Aorta (tissue), 5 donors: Measurements from ENCODE around the gene UCN. TPM values are rescaled to one million over a fixed set of nuclear protein-coding genes. Genes with fewer than 3 reads are reported as not detected.
"Not testable (repeated sequence)": the region's sequence is repeated elsewhere in the genome, so short reads cannot be mapped to it uniquely, and the experiment has no call there.

Experiments used
- ATAC-seq: fragments of 200-7000 bp; cut with Tn5 transposase; one replicate; pipeline ENCODE4 v1.9.1; 2022; ENCODE audit warnings: moderate library complexity; ENCODE audit not compliant: low FRiP score
- DNase-seq, 2 donors: peaks; one replicate each; pipeline ENCODE4 v3.0.0-alpha.2; 2020
- H3K27ac ChIP-seq, 2 donors: one replicate each; pipeline ENCODE4 v1.5.1; 2013; ENCODE audit warnings: low read length in 2 of 2, mild to moderate bottlenecking in 2 of 2, moderate library complexity in 2 of 2, control low read depth in 1 of 2, inconsistent platforms in 1 of 2, low read depth in 1 of 2
- H3K27me3 ChIP-seq, 2 donors: one replicate each; pipeline ENCODE4 v1.6.1; 2013; ENCODE audit warnings: control low read depth in 1 of 2, low read length in 1 of 2, mild to moderate bottlenecking in 1 of 2, moderate library complexity in 1 of 2; ENCODE audit not compliant: insufficient read depth in 2 of 2, control insufficient read depth in 1 of 2
- H3K36me3 ChIP-seq, 2 donors: one replicate each; pipeline ENCODE4 v1.6.1; 2013; ENCODE audit warnings: control low read depth in 1 of 2, low read length in 1 of 2, mild to moderate bottlenecking in 1 of 2; ENCODE audit not compliant: insufficient read depth in 2 of 2, control insufficient read depth in 1 of 2
- H3K4me1 ChIP-seq, 2 donors: one replicate each; pipeline ENCODE4 v1.6.1; 2013; ENCODE audit warnings: low read length in 2 of 2, control low read depth in 1 of 2, mild to moderate bottlenecking in 1 of 2, moderate library complexity in 1 of 2; ENCODE audit not compliant: insufficient read depth in 2 of 2, control insufficient read depth in 1 of 2
- H3K4me3 ChIP-seq, 2 donors: one replicate each; pipeline ENCODE4 v1.5.1; 2013; ENCODE audit warnings: low read length in 2 of 2, control low read depth in 1 of 2, mild to moderate bottlenecking in 1 of 2
- H3K9me3 ChIP-seq: one replicate; pipeline ENCODE4 v1.6.1; 2013; ENCODE audit warnings: mild to moderate bottlenecking, low read length; ENCODE audit not compliant: control insufficient read depth
- WGBS, 2 donors: extraction: QIAGEN DNeasy Blood & Tissue Kit; methylation state at CpG; one replicate each; pipeline ENCODE4 v1.1.7; 2013; 5-methylcytosine and 5-hydroxymethylcytosine counted together
- intact Hi-C, 2 donors: fragments of 100-400 bp; cut with DNase I; formaldehyde crosslinking; loops; one replicate each; pipeline versions ENCODE4 v1.14.2 to v1.15.0; 2022
- polyA plus RNA-seq, 2 donors: library from polyadenylated mRNA; stranded (reverse); fragments of 200-250 nt; gene quantifications; one replicate each; pipeline ENCODE4 v1.2.3, GENCODE V29; 2013
- total RNA-seq, 2 donors: library from RNA; stranded (reverse); fragmentation: NEBNext Ultra II Directional; extraction: Animal tissue kit (Norgen Biotek cat#: 25700); gene quantifications; one replicate each; pipeline ENCODE4 v1.2.1, GENCODE V29; 2021
- donor health status: healthy with polysubstance abuse.
- donor health status: Bipolar disorder and iron deficiency.
- donor health status: DM: no; HTN: no; CAD: no.
- donor health status: DM: no; HTN: no; CAD: no.
- donor health status: DM: yes; HTN: yes; CAD: no.

UCN gene
- total and polyA plus RNA-seq, 4 donors = 1.2 to 2.2 (median 1.3) TPM; not detected in 1

- WGBS, 2 donors = 12 to 14% methylated on average over 11 to 14 of the region's 14 CpGs
- H3K27ac ChIP-seq = no peak overlapping the region
- H3K4me3 ChIP-seq = no peak overlapping the region
- ATAC-seq (no peak), DNase-seq (no peak)
- no peaks in the 10 kb centered on the region for H3K9me3 ChIP-seq
- H3K36me3 ChIP-seq = no peaks in the 10 kb centered on the region
- H3K4me1 ChIP-seq = no peaks in the 10 kb centered on the region
- intact Hi-C loops = no loop called here
- H3K27me3 ChIP-seq = no peaks in the 10 kb centered on the region
Observed at GRCh38 chr2:27307287-27307544, 1.0 kb downstream of the UCN start.

DNA sequence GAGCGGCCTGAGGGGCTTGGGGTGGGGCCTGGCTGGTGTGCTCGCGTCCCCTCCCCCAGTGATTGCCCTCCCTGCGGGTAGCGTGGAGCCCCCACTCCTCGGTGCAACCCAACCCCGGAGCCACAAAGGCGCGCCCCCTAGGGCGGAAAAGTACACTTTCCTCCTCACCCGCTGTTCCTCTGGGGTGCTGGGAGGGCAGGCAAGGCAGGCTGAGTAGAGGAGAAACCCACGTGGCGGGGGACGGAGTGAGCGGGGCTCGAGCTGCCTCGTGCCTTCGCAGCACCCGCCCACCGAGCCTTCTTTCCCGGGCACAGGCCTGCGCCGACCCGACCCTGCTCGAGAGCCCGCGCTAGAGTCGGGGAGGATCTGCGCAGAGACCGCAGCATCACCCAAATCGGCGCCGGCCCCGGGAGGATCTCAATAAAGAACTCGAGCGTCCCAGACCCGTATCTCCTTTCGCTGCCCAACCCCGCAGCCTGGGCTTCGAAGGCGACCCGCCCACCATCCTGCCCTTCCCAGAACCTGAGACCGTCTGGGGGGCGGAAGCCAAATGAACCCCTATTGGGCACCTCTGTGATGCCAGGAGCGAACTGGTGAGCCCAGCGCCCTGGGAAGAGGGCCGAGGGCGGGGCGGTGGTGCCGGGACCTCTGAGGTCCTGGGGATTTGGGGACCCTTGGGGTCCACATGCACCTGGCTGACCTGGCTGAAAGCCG, 1.5 kb downstream of the UCN start:
- WGBS, 2 donors = 4% methylated on average over 49 to 51 of the region's 51 CpGs
- no peak overlapping the region for H3K4me3 ChIP-seq
- no peak for ATAC-seq

GRCh38 chr2:27306136-27306535, 2.1 kb downstream of the UCN start:
- WGBS, 2 donors = 26 to 29% methylated on average over 26 of the region's 26 CpGs
- no peaks in the 10 kb centered on the region for H3K4me1 ChIP-seq
- no peak overlapping the region for H3K27ac ChIP-seq
- intact Hi-C loops = no loop called here
- no peak overlapping the region for H3K4me3 ChIP-seq
- no peaks in the 10 kb centered on the region for H3K27me3 ChIP-seq
- no peaks in the 10 kb centered on the region for H3K36me3 ChIP-seq
- no peaks in the 10 kb centered on the region for H3K9me3 ChIP-seq
- DNase-seq (peak in 1 of 2 donors; percentile 48), ATAC-seq (no peak)

More for the DNA sequence above, 1.5 kb downstream of the UCN start:
- intact Hi-C loops = no loop called here
- no peaks in the 10 kb centered on the region for H3K4me1 ChIP-seq
- DNase-seq = peak in 1 of 2 donors; percentile 48
- no peaks in the 10 kb centered on the region for H3K27me3 ChIP-seq
- H3K9me3 ChIP-seq = no peaks in the 10 kb centered on the region
- H3K27ac ChIP-seq = no peak overlapping the region
- no peaks in the 10 kb centered on the region for H3K36me3 ChIP-seq

DNA sequence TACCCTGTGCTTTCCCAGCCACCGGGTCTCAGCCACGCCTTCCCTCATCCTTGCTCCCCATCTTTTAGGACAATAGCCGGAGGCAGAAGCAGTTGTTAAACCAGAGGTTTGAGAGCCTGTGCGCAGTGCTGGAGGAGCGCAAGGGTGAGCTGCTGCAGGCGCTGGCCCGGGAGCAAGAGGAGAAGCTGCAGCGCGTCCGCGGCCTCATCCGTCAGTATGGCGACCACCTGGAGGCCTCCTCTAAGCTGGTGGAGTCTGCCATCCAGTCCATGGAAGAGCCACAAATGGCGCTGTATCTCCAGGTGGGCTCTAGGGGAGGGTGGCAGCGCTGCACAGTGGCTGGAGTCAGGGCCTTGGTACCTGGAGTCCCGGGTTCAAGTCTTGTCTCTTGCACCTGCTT, 2.7 kb downstream of the UCN start:
- Histone ChIP-seq H3K27ac (no peak overlapping the region), H3K9me3 (no peaks in the 10 kb centered on the region), H3K27me3 (no peaks in the 10 kb centered on the region), H3K4me1 (no peaks in the 10 kb centered on the region), H3K36me3 (no peaks in the 10 kb centered on the region), H3K4me3 (no peak overlapping the region)
- intact Hi-C loops = no loop called here
- peak in 1 of 2 donors; percentile 48 for DNase-seq
- ATAC-seq = no peak
- 89 to 91% methylated on average over 16 of the region's 16 CpGs for whole genome bisulfite sequencing, 2 donors

DNA sequence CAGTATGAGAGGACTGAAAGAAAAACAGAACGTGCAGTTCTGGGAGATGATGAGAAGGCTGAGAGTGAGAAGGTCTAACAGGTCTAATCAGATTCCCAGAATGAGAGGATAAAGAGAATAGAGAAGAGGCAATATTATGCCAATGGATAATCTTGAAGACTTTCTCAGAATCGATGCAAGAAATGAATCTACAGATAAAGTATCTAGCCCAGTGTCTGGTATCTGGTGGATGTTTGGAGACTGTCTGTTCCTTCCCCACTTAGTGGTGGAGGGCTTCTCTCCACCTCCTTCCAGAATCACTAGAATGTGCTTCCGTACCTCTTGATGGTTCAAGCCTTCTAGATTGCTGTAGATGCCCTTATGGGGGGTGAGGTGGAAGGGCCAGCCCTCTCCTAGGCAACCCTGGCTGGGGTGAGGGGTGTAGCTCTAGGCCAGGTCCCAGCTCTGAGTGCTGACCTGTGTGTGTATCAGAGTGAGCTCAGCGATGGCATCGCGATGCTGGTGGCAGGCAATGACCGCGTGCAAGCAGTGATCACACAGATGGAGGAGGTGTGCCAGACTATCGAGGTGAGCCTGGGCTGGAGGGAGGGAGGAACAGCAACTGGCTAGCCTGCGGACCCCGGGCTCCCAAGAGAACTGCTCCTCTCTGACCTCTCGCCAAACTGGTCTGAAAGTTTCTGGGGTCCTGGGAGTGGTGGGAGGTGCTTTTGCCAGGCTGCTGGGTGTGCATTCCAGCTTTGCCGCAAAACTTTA, 3.6 kb downstream of the UCN start:
- H3K36me3 ChIP-seq = no peaks in the 10 kb centered on the region

GRCh38 chr2:27303093-27304025, 4.9 kb downstream of the UCN start:
- ATAC-seq (peak; percentile 76), DNase-seq (peak in 1 of 2 donors; percentile 60)
- H3K27me3 ChIP-seq = no peaks in the 10 kb centered on the region
- no peak overlapping the region for H3K27ac ChIP-seq
- intact Hi-C loops = no loop called here
- WGBS, 2 donors = 25 to 27% methylated on average over 25 of the region's 25 CpGs
- no peak overlapping the region for H3K4me3 ChIP-seq
- H3K36me3 ChIP-seq = no peaks in the 10 kb centered on the region
- H3K4me1 ChIP-seq = no peaks in the 10 kb centered on the region
- H3K9me3 ChIP-seq = no peaks in the 10 kb centered on the region

More for the DNA sequence above, 3.6 kb downstream of the UCN start:
- intact Hi-C loops = no loop called here
- no peaks in the 10 kb centered on the region for H3K4me1 ChIP-seq
- H3K9me3 ChIP-seq = no peaks in the 10 kb centered on the region
- no peak overlapping the region for H3K27ac ChIP-seq
- H3K27me3 ChIP-seq = no peaks in the 10 kb centered on the region
- ATAC-seq = no peak
- DNase-seq = no peak
- no peak overlapping the region for H3K4me3 ChIP-seq
- WGBS, 2 donors = 83 to 86% methylated on average over 13 of the region's 13 CpGs

DNA sequence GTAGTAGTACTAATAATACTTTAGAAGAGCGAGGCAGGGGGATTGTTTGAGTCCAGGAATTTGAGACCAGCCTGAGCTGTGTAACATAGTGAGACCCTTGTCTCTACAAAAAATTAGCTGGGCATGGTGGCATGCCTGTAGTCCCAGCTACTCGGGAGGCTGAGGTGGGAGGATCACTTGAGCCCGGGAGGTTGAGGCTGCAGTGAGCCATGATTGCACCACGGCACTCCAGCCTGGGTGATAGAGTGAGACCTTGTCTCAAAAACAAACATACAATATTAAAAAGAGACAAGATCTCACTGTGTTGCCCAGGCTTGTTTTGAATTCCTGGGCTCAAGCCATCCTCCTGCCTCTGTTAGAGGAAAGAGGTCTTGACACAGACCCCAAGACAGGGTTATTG, 7.6 kb downstream of the UCN start:
- H3K36me3 ChIP-seq, H3K4me3 ChIP-seq, H3K9me3 ChIP-seq, intact Hi-C loops, H3K27me3 ChIP-seq, H3K4me1 ChIP-seq, ATAC-seq, H3K27ac ChIP-seq, DNase-seq: not testable (repeated sequence)
- 78 to 82% methylated on average over 4 of the region's 4 CpGs for WGBS, 2 donors

DNA sequence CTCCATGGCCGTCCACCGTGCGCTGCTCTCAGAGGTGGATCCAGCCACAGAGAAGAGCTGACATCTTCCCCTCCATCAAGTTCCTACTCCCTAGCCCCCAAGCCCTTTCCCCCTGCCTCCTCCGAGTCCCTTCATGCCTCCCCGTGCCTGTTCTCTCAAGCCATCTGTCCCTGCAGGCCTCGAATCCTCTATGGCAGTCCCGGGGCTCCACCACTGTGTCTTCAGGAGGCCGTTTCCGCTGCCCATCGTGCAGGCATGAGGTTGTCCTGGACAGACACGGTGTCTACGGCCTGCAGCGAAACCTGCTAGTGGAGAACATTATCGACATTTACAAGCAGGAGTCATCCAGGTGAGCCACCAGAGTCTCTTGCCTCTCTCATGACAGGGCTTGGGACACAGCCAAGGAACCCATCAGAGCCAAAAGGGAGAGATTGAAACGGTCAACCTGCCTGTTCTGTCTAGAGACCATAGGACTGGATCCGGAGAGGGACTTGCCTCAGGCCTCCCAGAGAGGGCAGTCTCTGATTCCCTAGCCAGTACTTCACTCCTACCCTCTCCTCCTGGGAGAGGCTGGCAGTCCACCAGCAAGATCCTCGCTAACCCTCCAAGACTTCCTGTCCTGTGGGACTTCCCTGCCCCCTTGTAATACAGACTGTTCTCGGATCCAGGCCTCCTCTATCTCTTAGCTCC, 9.7 kb downstream of the UCN start:
- intact Hi-C loops = no loop called here
- ATAC-seq = no peak
- 78 to 80% methylated on average over 18 of the region's 18 CpGs for WGBS, 2 donors
- H3K27me3 ChIP-seq = no peaks in the 10 kb centered on the region
- H3K36me3 ChIP-seq = no peaks in the 10 kb centered on the region
- DNase-seq = no peak
- H3K4me3 ChIP-seq = no peak overlapping the region
- no peaks in the 10 kb centered on the region for H3K4me1 ChIP-seq
- H3K27ac ChIP-seq = no peak overlapping the region
- no peaks in the 10 kb centered on the region for H3K9me3 ChIP-seq
